HepG2 (cell line): ENCODE results near the gene BCL2L13. TPM values are rescaled to one million over a fixed set of nuclear protein-coding genes. Genes with fewer than 3 reads are reported as not detected.
A peak's percentile ranks its signal among the peaks of the same experiment; 100 is the strongest.

Experiments
- AFF4 ChIP-seq: sonication (generic); formaldehyde crosslinking; IDR thresholded peaks from 2 replicates; pipeline ENCODE4 v1.4.0; 2020; ENCODE audit warnings: missing genetic modification reagents
- CBX2 ChIP-seq, 2 experiments: fragments of 200-600 bp in 1 of 2; sonication (generic); formaldehyde crosslinking in 1 of 2; IDR thresholded peaks; 2 replicates each; pipeline versions ENCODE4 v1.7.0 to v1.8.1; 2018 to 2022; ENCODE audit warnings: low read depth in 2 of 2, low read length in 1 of 2, mild to moderate bottlenecking in 1 of 2, missing genetic modification reagents in 1 of 2
- FOXC1 ChIP-seq: sonication (generic); formaldehyde crosslinking; IDR thresholded peaks from 2 replicates; pipeline ENCODE4 v1.8.0; 2022; ENCODE audit warnings: mild to moderate bottlenecking, missing genetic modification reagents, borderline replicate concordance
- KLF15 ChIP-seq: sonication (generic); formaldehyde crosslinking; IDR thresholded peaks from 2 replicates; pipeline ENCODE4 v1.8.1; 2023; ENCODE audit warnings: borderline replicate concordance, mild to moderate bottlenecking, inconsistent platforms, missing genetic modification reagents, mixed read lengths
- MAZ ChIP-seq, 2 experiments: sonication (generic) in 1 of 2; formaldehyde crosslinking in 1 of 2; IDR thresholded peaks; 2 replicates each; pipeline versions ENCODE4 v1.5.0 to v1.6.1; 2012 to 2020; ENCODE audit warnings: low read depth in 2 of 2, mild to moderate bottlenecking in 2 of 2, borderline replicate concordance in 1 of 2, improper control_type of control experiment in 1 of 2, low read length in 1 of 2, missing genetic modification reagents in 1 of 2, moderate library complexity in 1 of 2
- MLX ChIP-seq: IDR thresholded peaks from 2 replicates; pipeline ENCODE4 v1.6.1; 2016
- SIN3B ChIP-seq: fragments of 150-350 bp; IDR thresholded peaks from 2 replicates; pipeline ENCODE4 v1.6.1; 2014; ENCODE audit warnings: low read length
- SNAPC4 ChIP-seq: sonication (generic); formaldehyde crosslinking; IDR thresholded peaks from 2 replicates; pipeline ENCODE4 v1.4.0; 2020; ENCODE audit warnings: mild to moderate bottlenecking, missing genetic modification reagents
- SP1 ChIP-seq, 2 experiments: fragments of 450-650 bp in 1 of 2; sonication (generic) in 1 of 2; formaldehyde crosslinking in 1 of 2; IDR thresholded peaks; 2 replicates each; pipeline versions ENCODE4 v1.4.0 to v1.6.1; 2016 to 2020; ENCODE audit warnings: missing genetic modification reagents in 1 of 2
- ZBTB34 ChIP-seq: sonication (generic); formaldehyde crosslinking; IDR thresholded peaks from 2 replicates; pipeline ENCODE4 v1.8.0; 2022; ENCODE audit warnings: mild to moderate bottlenecking, missing genetic modification reagents
- ZKSCAN8 ChIP-seq: IDR thresholded peaks from 2 replicates; pipeline ENCODE4 v1.6.1; 2016; ENCODE audit warnings: borderline replicate concordance, missing genetic modification reagents, missing compliant biosample characterization
- ZNF414 ChIP-seq: sonication (generic); formaldehyde crosslinking; IDR thresholded peaks from 2 replicates; pipeline ENCODE4 v1.5.0; 2020; ENCODE audit warnings: missing genetic modification reagents
- ZNF616 ChIP-seq: sonication (generic); formaldehyde crosslinking; IDR thresholded peaks from 2 replicates; pipeline ENCODE4 v1.5.0; 2020; ENCODE audit warnings: low read depth, mild to moderate bottlenecking, missing genetic modification reagents
- ZNF766 ChIP-seq: sonication (generic); formaldehyde crosslinking; IDR thresholded peaks from 2 replicates; pipeline ENCODE4 v1.5.0; 2020; ENCODE audit warnings: missing genetic modification reagents, borderline replicate concordance
- polyA plus RNA-seq, 8 experiments: library from polyadenylated mRNA; depleted of rRNA in 3 of 8; stranded (reverse) in 7 of 8; unstranded in 1 of 8; fragments of >200 nt; fragmentation: Illumina TruSeq in 4 of 8; extraction: Trizol in 4 of 8; gene quantifications; 2 replicates each; pipeline versions ENCODE4 v1.2.1 to v1.2.3, GENCODE V29; 2011 to 2016; ENCODE audit warnings: low read depth in 4 of 8, missing spikeins in 1 of 8, mixed read lengths in 1 of 8; ENCODE audit not compliant: insufficient read depth in 1 of 8
- total RNA-seq, 5 experiments: library from RNA; depleted of rRNA; stranded (reverse); fragments of >200 nt; fragmentation: Illumina TruSeq; extraction: Trizol; gene quantifications; 2 replicates each; pipeline ENCODE4 v1.2.3, GENCODE V29; 2016; ENCODE audit warnings: low read depth in 1 of 5

The BCL2L13 gene
- total and polyA plus RNA-seq, 2 of the 13 experiments (the other 11 are each of a cell fraction or from before 2014, with no cell fraction given) = 13.5 to 14.6 TPM

- TF ChIP-seq AFF4 (CRISPR knock-in tag) (no peak; the same call in 1 of the 2 replicates), SP1 (IDR thresholded peaks at IDR 0.05) (no peak), SP1 (CRISPR knock-in tag; IDR thresholded peaks at IDR 0.05) (peak; percentile 71), MLX (no peak; the same call in 1 of the 2 replicates), KLF15 (CRISPR knock-in tag) (peak; percentile 54; the same call in 1 of the 2 replicates), ZNF766 (CRISPR knock-in tag) (0 out of 2 replicates have a peak, but pooled peaks have one; percentile 71), ZKSCAN8 (CRISPR knock-in tag) (peak; percentile 9; the same call in 1 of the 2 replicates), ZNF616 (no peak), MAZ (IDR thresholded peaks at IDR 0.05; ENCODE audit: borderline replicate concordance, low read depth, low read length) (no peak; the same call in 1 of the 2 replicates), MAZ (CRISPR knock-in tag; IDR thresholded peaks at IDR 0.05; ENCODE audit: low read depth) (peak; percentile 75; the same call in 1 of the 2 replicates), SIN3B (peak; percentile 39; the same call in 1 of the 2 replicates), SNAPC4 (CRISPR knock-in tag) (peak; percentile 76), FOXC1 (CRISPR knock-in tag) (no peak; the same call in 1 of the 2 replicates), ZNF414 (CRISPR knock-in tag) (peak; percentile 57; the same call in 1 of the 2 replicates), CBX2 (IDR thresholded peaks at IDR 0.05; ENCODE audit: low read depth, low read length) (no peak), CBX2 (CRISPR knock-in tag; IDR thresholded peaks at IDR 0.05; ENCODE audit: low read depth) (no peak), ZBTB34 (CRISPR knock-in tag) (no peak)
Observed at GRCh38 chr22:17638432-17639246, at the start of gene BCL2L13 (continued).
